WTC11 (cell line): ENCODE measurements around the gene AP1G2. TPM values are rescaled to one million over a fixed set of nuclear protein-coding genes. Genes with fewer than 3 reads are reported as not detected.

Experiments used
- ATAC-seq: fragments of 200-7000 bp; cut with Tn5 transposase; 2 replicates; pipeline ENCODE4 v1.10.0; 2021; ENCODE audit warnings: mild to moderate bottlenecking, moderate library complexity
- CTCF ChIA-PET: fragments of 300-600 bp; sonication (Branson Sonifier 250); formaldehyde crosslinking; loops from one replicate; lab custom pipeline; 2021; ENCODE audit warnings: antibody characterized with exemption; lab: Charles Lee
- POLR2A ChIA-PET: fragments of 350-600 bp; sonication (Branson Sonifier 250); formaldehyde crosslinking; loops from one replicate; lab custom pipeline; 2021; ENCODE audit warnings: antibody characterized with exemption; lab: Charles Lee
- DNase-seq: peaks from one replicate; pipeline ENCODE4 v3.0.0; 2021; ENCODE audit warnings: low spot score
- H3K27ac Mint-ChIP-seq: 2 replicates; pipeline ENCODE4 v1.8.0; 2021; ENCODE audit warnings: mixed read lengths
- H3K27me3 Mint-ChIP-seq: 2 replicates; pipeline ENCODE4 v1.8.0; 2021; ENCODE audit warnings: low read depth, mild to moderate bottlenecking, moderate library complexity, mixed read lengths
- H3K36me3 Mint-ChIP-seq: 2 replicates; pipeline ENCODE4 v1.8.0; 2021; ENCODE audit warnings: mixed read lengths
- H3K4me1 Mint-ChIP-seq: 2 replicates; pipeline ENCODE4 v1.8.0; 2022; ENCODE audit warnings: mixed read lengths
- H3K4me3 Mint-ChIP-seq: 2 replicates; pipeline ENCODE4 v1.8.0; 2021; ENCODE audit warnings: mild to moderate bottlenecking, moderate library complexity, mixed read lengths
- H3K9me3 Mint-ChIP-seq: 2 replicates; pipeline ENCODE4 v1.8.0; 2021; ENCODE audit warnings: mixed read lengths
- ATF1 ChIP-seq: sonication (generic); formaldehyde crosslinking; IDR thresholded peaks from 2 replicates; pipeline ENCODE4 v1.8.1; 2023; ENCODE audit warnings: mild to moderate bottlenecking, moderate library complexity, missing genetic modification reagents
- CREB1 ChIP-seq: sonication (generic); formaldehyde crosslinking; IDR thresholded peaks from 2 replicates; pipeline ENCODE4 v1.8.0; 2023; ENCODE audit warnings: mild to moderate bottlenecking, missing genetic modification reagents
- CTCF ChIP-seq: fragments of 200-600 bp; IDR thresholded peaks from 2 replicates; pipeline ENCODE4 v1.8.0; 2022; ENCODE audit warnings: antibody characterized with exemption
- EMX1 ChIP-seq: fragments of 250-450 bp; sonication (Bioruptor Pico); IDR thresholded peaks from 2 replicates; pipeline ENCODE4 v1.8.0; 2021; ENCODE audit warnings: mild to moderate bottlenecking
- ESRRA ChIP-seq: sonication (generic); formaldehyde crosslinking; IDR thresholded peaks from 2 replicates; pipeline ENCODE4 v1.8.1; 2022; ENCODE audit warnings: mild to moderate bottlenecking, missing genetic modification reagents, borderline replicate concordance
- FOXK1 ChIP-seq: sonication (generic); formaldehyde crosslinking; IDR thresholded peaks from 2 replicates; pipeline ENCODE4 v1.8.0; 2022; ENCODE audit warnings: mild to moderate bottlenecking, moderate library complexity, missing genetic modification reagents
- GABPB1 ChIP-seq: sonication (generic); formaldehyde crosslinking; IDR thresholded peaks from 2 replicates; pipeline ENCODE4 v1.8.1; 2023; ENCODE audit warnings: mild to moderate bottlenecking, missing genetic modification reagents
- GRHL2 ChIP-seq: fragments of 250-450 bp; sonication (Bioruptor Pico); IDR thresholded peaks from 2 replicates; pipeline ENCODE4 v1.8.0; 2022; ENCODE audit warnings: mild to moderate bottlenecking, moderate library complexity; ENCODE audit not compliant: insufficient replicate concordance, severe bottlenecking
- PRRX2 ChIP-seq: fragments of 250-450 bp; sonication (Bioruptor Pico); IDR thresholded peaks from 2 replicates; pipeline ENCODE4 v1.8.0; 2021; ENCODE audit warnings: mild to moderate bottlenecking
- SOX15 ChIP-seq: fragments of 250-450 bp; sonication (Bioruptor Pico); IDR thresholded peaks from 2 replicates; pipeline ENCODE4 v1.9.0; 2021; ENCODE audit warnings: mild to moderate bottlenecking
- ZNF232 ChIP-seq: sonication (generic); formaldehyde crosslinking; IDR thresholded peaks from 2 replicates; pipeline ENCODE4 v1.8.0; 2022; ENCODE audit warnings: mild to moderate bottlenecking, missing genetic modification reagents
- ZNF281 ChIP-seq: sonication (generic); formaldehyde crosslinking; IDR thresholded peaks from 2 replicates; pipeline ENCODE4 v1.8.0; 2023; ENCODE audit warnings: mild to moderate bottlenecking, missing genetic modification reagents
- ZNF317 ChIP-seq: sonication (generic); formaldehyde crosslinking; IDR thresholded peaks from 2 replicates; pipeline ENCODE4 v1.8.1; 2023; ENCODE audit warnings: low read depth, mild to moderate bottlenecking, moderate library complexity, missing genetic modification reagents, borderline replicate concordance
- ZNF396 ChIP-seq: fragments of 250-450 bp; sonication (Bioruptor Pico); IDR thresholded peaks from 2 replicates; pipeline ENCODE4 v1.8.0; 2021; ENCODE audit warnings: mild to moderate bottlenecking, moderate library complexity, borderline replicate concordance
- total RNA-seq: library from RNA; stranded (reverse); gene quantifications from 3 replicates; pipeline ENCODE4 v1.2.3, GENCODE V29; 2021
- TF ChIP-seq, protein P1 (sequence below): sonication (generic); formaldehyde crosslinking; IDR thresholded peaks from 2 replicates; pipeline ENCODE4 v1.8.0; 2022; ENCODE audit warnings: mild to moderate bottlenecking, missing genetic modification reagents
- TF ChIP-seq, protein P2 (sequence below): fragments of 250-450 bp; sonication (Bioruptor Pico); IDR thresholded peaks from 2 replicates; pipeline ENCODE4 v1.9.0; 2021; ENCODE audit warnings: moderate library complexity, mild to moderate bottlenecking, inconsistent platforms, borderline replicate concordance
- TF ChIP-seq, protein P3 (sequence below): sonication (generic); formaldehyde crosslinking; conservative IDR thresholded peaks from 2 replicates; pipeline ENCODE4 v1.8.1; 2023; ENCODE audit warnings: mild to moderate bottlenecking, low read depth, missing genetic modification reagents, moderate library complexity
- TF ChIP-seq, protein P4 (sequence below): sonication (generic); formaldehyde crosslinking; IDR thresholded peaks from 2 replicates; pipeline ENCODE4 v1.8.1; 2023; ENCODE audit warnings: mild to moderate bottlenecking, missing genetic modification reagents, moderate library complexity
- TF ChIP-seq, protein P5 (sequence below): sonication (generic); formaldehyde crosslinking; IDR thresholded peaks from 2 replicates; pipeline ENCODE4 v1.8.0; 2022; ENCODE audit warnings: mild to moderate bottlenecking, missing genetic modification reagents
- TF ChIP-seq, protein P6 (sequence below): sonication (generic); formaldehyde crosslinking; IDR thresholded peaks from 2 replicates; pipeline ENCODE4 v1.8.0; 2022; ENCODE audit warnings: missing genetic modification reagents

Gene AP1G2
- total RNA-seq, 1 experiment from 2014 or later, result 122 TPM

- no peak for DNase-seq
- TF ChIP-seq SOX15 (no peak), ZNF317 (CRISPR knock-in tag) (no peak), EMX1 (CRISPR knock-in tag) (no peak), CREB1 (CRISPR knock-in tag) (no peak), ZNF281 (CRISPR knock-in tag) (no peak), GRHL2 (CRISPR knock-in tag) (no peak), ZNF232 (no peak), CTCF (no peak), FOXK1 (no peak)
- TF ChIP-seq, protein P1, sequence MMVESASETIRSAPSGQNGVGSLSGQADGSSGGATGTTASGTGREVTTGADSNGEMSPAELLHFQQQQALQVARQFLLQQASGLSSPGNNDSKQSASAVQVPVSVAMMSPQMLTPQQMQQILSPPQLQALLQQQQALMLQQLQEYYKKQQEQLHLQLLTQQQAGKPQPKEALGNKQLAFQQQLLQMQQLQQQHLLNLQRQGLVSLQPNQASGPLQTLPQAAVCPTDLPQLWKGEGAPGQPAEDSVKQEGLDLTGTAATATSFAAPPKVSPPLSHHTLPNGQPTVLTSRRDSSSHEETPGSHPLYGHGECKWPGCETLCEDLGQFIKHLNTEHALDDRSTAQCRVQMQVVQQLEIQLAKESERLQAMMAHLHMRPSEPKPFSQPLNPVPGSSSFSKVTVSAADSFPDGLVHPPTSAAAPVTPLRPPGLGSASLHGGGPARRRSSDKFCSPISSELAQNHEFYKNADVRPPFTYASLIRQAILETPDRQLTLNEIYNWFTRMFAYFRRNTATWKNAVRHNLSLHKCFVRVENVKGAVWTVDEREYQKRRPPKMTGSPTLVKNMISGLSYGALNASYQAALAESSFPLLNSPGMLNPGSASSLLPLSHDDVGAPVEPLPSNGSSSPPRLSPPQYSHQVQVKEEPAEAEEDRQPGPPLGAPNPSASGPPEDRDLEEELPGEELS (CRISPR knock-in tag), result no peak
- TF ChIP-seq, protein P2, sequence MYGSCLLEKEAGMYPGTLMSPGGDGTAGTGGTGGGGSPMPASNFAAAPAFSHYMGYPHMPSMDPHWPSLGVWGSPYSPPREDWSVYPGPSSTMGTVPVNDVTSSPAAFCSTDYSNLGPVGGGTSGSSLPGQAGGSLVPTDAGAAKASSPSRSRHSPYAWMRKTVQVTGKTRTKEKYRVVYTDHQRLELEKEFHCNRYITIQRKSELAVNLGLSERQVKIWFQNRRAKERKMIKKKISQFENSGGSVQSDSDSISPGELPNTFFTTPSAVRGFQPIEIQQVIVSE (CRISPR knock-in tag), result no peak
- TF ChIP-seq, protein P3, sequence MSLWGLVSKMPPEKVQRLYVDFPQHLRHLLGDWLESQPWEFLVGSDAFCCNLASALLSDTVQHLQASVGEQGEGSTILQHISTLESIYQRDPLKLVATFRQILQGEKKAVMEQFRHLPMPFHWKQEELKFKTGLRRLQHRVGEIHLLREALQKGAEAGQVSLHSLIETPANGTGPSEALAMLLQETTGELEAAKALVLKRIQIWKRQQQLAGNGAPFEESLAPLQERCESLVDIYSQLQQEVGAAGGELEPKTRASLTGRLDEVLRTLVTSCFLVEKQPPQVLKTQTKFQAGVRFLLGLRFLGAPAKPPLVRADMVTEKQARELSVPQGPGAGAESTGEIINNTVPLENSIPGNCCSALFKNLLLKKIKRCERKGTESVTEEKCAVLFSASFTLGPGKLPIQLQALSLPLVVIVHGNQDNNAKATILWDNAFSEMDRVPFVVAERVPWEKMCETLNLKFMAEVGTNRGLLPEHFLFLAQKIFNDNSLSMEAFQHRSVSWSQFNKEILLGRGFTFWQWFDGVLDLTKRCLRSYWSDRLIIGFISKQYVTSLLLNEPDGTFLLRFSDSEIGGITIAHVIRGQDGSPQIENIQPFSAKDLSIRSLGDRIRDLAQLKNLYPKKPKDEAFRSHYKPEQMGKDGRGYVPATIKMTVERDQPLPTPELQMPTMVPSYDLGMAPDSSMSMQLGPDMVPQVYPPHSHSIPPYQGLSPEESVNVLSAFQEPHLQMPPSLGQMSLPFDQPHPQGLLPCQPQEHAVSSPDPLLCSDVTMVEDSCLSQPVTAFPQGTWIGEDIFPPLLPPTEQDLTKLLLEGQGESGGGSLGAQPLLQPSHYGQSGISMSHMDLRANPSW (CRISPR knock-in tag), result no peak
- TF ChIP-seq, all 79 proteins: peak for 0
- POLR2A ChIA-PET, result interaction anchor here (1.1 to 1.5 kb wide), 3 partner anchors 11 to 82 kb away, joined by 3 to 5 read pairs (median 4); no protein-coding TSS in a partner anchor
- Mint-ChIP-seq H3K4me3 (peak overlapping the region; percentile 98), H3K27me3 (no peaks in the 10 kb centered on the region), H3K9me3 (no peaks in the 10 kb centered on the region), H3K4me1 (peaks cover 40% of the 10 kb centered on the region), H3K36me3 (peaks cover 20% of the 10 kb centered on the region), H3K27ac (no peak overlapping the region)
- ATAC-seq, result no peak
- CTCF ChIA-PET, result interaction anchor here (0.8 to 2.2 kb wide), 6 partner anchors 9 to 88 kb away, joined by 3 to 11 read pairs (median 6); no protein-coding TSS in a partner anchor
Observed at GRCh38 chr14:23566112-23566777, 1.3 kb downstream of the AP1G2 start.

- H3K4me1 Mint-ChIP-seq, result peaks cover 40% of the 10 kb centered on the region
- ChIA-PET POLR2A (no interaction called here), CTCF (no interaction called here)
- no peaks in the 10 kb centered on the region for H3K9me3 Mint-ChIP-seq
- H3K27ac Mint-ChIP-seq, result no peak overlapping the region
- no peaks in the 10 kb centered on the region for H3K27me3 Mint-ChIP-seq
- DNase-seq (no peak), ATAC-seq (no peak)
- H3K4me3 Mint-ChIP-seq, result no peak overlapping the region
- H3K36me3 Mint-ChIP-seq, result peaks cover 25% of the 10 kb centered on the region
- TF ChIP-seq PRRX2, result no peak
- TF ChIP-seq ATF1 (CRISPR knock-in tag), result no peak
- TF ChIP-seq, protein P4, sequence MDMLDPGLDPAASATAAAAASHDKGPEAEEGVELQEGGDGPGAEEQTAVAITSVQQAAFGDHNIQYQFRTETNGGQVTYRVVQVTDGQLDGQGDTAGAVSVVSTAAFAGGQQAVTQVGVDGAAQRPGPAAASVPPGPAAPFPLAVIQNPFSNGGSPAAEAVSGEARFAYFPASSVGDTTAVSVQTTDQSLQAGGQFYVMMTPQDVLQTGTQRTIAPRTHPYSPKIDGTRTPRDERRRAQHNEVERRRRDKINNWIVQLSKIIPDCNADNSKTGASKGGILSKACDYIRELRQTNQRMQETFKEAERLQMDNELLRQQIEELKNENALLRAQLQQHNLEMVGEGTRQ, result no peak
- no peak for TF ChIP-seq ZNF396 (CRISPR knock-in tag)
- no peak for TF ChIP-seq GABPB1
- TF ChIP-seq, protein P5, sequence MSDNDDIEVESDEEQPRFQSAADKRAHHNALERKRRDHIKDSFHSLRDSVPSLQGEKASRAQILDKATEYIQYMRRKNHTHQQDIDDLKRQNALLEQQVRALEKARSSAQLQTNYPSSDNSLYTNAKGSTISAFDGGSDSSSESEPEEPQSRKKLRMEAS (CRISPR knock-in tag), result no peak
- no peak for TF ChIP-seq ESRRA (CRISPR knock-in tag)
- TF ChIP-seq, protein P6, sequence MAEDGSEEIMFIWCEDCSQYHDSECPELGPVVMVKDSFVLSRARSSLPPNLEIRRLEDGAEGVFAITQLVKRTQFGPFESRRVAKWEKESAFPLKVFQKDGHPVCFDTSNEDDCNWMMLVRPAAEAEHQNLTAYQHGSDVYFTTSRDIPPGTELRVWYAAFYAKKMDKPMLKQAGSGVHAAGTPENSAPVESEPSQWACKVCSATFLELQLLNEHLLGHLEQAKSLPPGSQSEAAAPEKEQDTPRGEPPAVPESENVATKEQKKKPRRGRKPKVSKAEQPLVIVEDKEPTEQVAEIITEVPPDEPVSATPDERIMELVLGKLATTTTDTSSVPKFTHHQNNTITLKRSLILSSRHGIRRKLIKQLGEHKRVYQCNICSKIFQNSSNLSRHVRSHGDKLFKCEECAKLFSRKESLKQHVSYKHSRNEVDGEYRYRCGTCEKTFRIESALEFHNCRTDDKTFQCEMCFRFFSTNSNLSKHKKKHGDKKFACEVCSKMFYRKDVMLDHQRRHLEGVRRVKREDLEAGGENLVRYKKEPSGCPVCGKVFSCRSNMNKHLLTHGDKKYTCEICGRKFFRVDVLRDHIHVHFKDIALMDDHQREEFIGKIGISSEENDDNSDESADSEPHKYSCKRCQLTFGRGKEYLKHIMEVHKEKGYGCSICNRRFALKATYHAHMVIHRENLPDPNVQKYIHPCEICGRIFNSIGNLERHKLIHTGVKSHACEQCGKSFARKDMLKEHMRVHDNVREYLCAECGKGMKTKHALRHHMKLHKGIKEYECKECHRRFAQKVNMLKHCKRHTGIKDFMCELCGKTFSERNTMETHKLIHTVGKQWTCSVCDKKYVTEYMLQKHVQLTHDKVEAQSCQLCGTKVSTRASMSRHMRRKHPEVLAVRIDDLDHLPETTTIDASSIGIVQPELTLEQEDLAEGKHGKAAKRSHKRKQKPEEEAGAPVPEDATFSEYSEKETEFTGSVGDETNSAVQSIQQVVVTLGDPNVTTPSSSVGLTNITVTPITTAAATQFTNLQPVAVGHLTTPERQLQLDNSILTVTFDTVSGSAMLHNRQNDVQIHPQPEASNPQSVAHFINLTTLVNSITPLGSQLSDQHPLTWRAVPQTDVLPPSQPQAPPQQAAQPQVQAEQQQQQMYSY (CRISPR knock-in tag), result no peak
Observed at GRCh38 chr14:23565626-23566025, 2.0 kb downstream of the AP1G2 start.
